Measurements from ENCODE around the gene ARHGEF40. TPM values are rescaled to one million over a fixed set of nuclear protein-coding genes. Genes with fewer than 3 reads are reported as not detected.

ARHGEF40 gene
- polyA plus RNA-seq, 1 donor (not counting 4 experiments of a cell fraction or from before 2014, with no cell fraction given), result 8.7 TPM

DNA sequence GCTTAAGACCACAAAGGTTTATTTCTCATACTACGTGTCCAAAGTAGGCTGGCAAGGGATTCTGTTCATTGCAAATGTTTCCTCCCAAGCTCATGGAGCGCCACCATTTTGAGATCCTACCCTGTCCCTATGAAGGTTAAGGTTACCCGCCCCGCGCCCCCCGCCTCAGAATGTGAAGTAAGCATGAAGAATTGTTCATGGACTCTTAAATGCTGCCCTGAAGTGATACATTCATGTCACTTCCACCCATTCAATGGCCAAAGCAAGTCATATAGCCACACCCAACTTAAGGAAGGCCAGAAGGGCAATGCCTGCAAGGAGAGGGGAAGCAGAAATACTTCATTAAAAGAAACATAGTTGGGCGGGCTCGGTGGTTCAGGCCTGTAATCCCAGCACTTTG, 35.0 kb downstream of the ARHGEF40 start:
- DNase-seq (ENCODE audit: low read depth, low spot score) (no peak), FAIRE-seq (no peak)
- Histone ChIP-seq H3K9me3 (ENCODE audit: control insufficient read depth, low read depth, low read length) (no peaks in the 10 kb centered on the region), H3K36me3 (ENCODE audit: control insufficient read depth in 2 of 2, extremely low read depth in 1 of 2, insufficient read depth in 2 of 2, low read length in 2 of 2) (no peaks in the 10 kb centered on the region), H3K27me3 (ENCODE audit: control insufficient read depth, extremely low read depth, insufficient read depth, low read length) (no peaks in the 10 kb centered on the region), H3K9ac (ENCODE audit: control insufficient read depth, extremely low read depth, insufficient read depth, low read length) (no peak overlapping the region), H3K4me3 (ENCODE audit: control insufficient read depth in 2 of 3, extremely low read depth in 1 of 3, insufficient read depth in 2 of 3, low read depth in 1 of 3, low read length in 3 of 3) (no peak overlapping the region), H3K27ac (ENCODE audit: control insufficient read depth, insufficient read depth, low read length) (no peak overlapping the region), H3K79me2 (ENCODE audit: control insufficient read depth, insufficient read depth, low read length) (peaks cover 14% of the 10 kb centered on the region), H3K4me1 (ENCODE audit: control insufficient read depth, extremely low read depth, insufficient read depth, low read length) (peaks cover 69% of the 10 kb centered on the region), H3K9me1 (ENCODE audit: control insufficient read depth, extremely low read depth, insufficient read depth, low read length) (no peaks in the 10 kb centered on the region), H4K20me1 (ENCODE audit: control insufficient read depth, extremely low read depth, insufficient read depth, low read length) (no peaks in the 10 kb centered on the region), H3K4me2 (ENCODE audit: control insufficient read depth, extremely low read depth, insufficient read depth, low read depth, low read length) (peak overlapping the region; percentile 0), H2AFZ (ENCODE audit: control insufficient read depth, low read length) (no peak overlapping the region)
- TF ChIP-seq, protein P1, sequence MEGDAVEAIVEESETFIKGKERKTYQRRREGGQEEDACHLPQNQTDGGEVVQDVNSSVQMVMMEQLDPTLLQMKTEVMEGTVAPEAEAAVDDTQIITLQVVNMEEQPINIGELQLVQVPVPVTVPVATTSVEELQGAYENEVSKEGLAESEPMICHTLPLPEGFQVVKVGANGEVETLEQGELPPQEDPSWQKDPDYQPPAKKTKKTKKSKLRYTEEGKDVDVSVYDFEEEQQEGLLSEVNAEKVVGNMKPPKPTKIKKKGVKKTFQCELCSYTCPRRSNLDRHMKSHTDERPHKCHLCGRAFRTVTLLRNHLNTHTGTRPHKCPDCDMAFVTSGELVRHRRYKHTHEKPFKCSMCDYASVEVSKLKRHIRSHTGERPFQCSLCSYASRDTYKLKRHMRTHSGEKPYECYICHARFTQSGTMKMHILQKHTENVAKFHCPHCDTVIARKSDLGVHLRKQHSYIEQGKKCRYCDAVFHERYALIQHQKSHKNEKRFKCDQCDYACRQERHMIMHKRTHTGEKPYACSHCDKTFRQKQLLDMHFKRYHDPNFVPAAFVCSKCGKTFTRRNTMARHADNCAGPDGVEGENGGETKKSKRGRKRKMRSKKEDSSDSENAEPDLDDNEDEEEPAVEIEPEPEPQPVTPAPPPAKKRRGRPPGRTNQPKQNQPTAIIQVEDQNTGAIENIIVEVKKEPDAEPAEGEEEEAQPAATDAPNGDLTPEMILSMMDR (optimal IDR thresholded peaks at IDR 0.05 in 1 of 3, IDR thresholded peaks at IDR 0.05 in 1 of 3, conservative IDR thresholded peaks at IDR 0.05 in 1 of 3; ENCODE audit: extremely low read depth in 1 of 3, insufficient read depth in 2 of 3, low read length in 3 of 3), result no peak
- dilution Hi-C loops (cut with MboI; ENCODE audit: extremely low pct_ligation_motif_present, low sequenced_read_pairs), result no loop called here

GRCh38 chr14:21106176-21106497, 36.0 kb downstream of the ARHGEF40 start:
- H3K4me1 ChIP-seq (ENCODE audit: control insufficient read depth, extremely low read depth, insufficient read depth, low read length), result peaks cover 60% of the 10 kb centered on the region
- peak overlapping the region in 1 of 3 experiments; percentile 35 for H3K4me3 ChIP-seq (ENCODE audit: control insufficient read depth in 2 of 3, extremely low read depth in 1 of 3, insufficient read depth in 2 of 3, low read depth in 1 of 3, low read length in 3 of 3)
- dilution Hi-C loops (cut with MboI; ENCODE audit: extremely low pct_ligation_motif_present, low sequenced_read_pairs), result no loop called here
- peak overlapping the region; percentile 60 for H3K27ac ChIP-seq (ENCODE audit: control insufficient read depth, insufficient read depth, low read length)
- no peaks in the 10 kb centered on the region for H3K27me3 ChIP-seq (ENCODE audit: control insufficient read depth, extremely low read depth, insufficient read depth, low read length)
- no peaks in the 10 kb centered on the region for H4K20me1 ChIP-seq (ENCODE audit: control insufficient read depth, extremely low read depth, insufficient read depth, low read length)
- H3K9me3 ChIP-seq (ENCODE audit: control insufficient read depth, low read depth, low read length), result no peaks in the 10 kb centered on the region
- peak overlapping the region; percentile 92 for H2AFZ ChIP-seq (ENCODE audit: control insufficient read depth, low read length)
- H3K79me2 ChIP-seq (ENCODE audit: control insufficient read depth, insufficient read depth, low read length), result peaks cover 9% of the 10 kb centered on the region
- FAIRE-seq (no peak), DNase-seq (ENCODE audit: low read depth, low spot score) (no peak)
- no peaks in the 10 kb centered on the region for H3K36me3 ChIP-seq (ENCODE audit: control insufficient read depth in 2 of 2, extremely low read depth in 1 of 2, insufficient read depth in 2 of 2, low read length in 2 of 2)
- TF ChIP-seq EZH2 (IDR thresholded peaks at IDR 0.05; ENCODE audit: low read length), result no peak
- TF ChIP-seq, protein P1 (optimal IDR thresholded peaks at IDR 0.05 in 1 of 3, IDR thresholded peaks at IDR 0.05 in 1 of 3, conservative IDR thresholded peaks at IDR 0.05 in 1 of 3; ENCODE audit: extremely low read depth in 1 of 3, insufficient read depth in 2 of 3, low read length in 3 of 3), result no peak
- no peaks in the 10 kb centered on the region for H3K9me1 ChIP-seq (ENCODE audit: control insufficient read depth, extremely low read depth, insufficient read depth, low read length)
- peak overlapping the region; percentile 49 for H3K9ac ChIP-seq (ENCODE audit: control insufficient read depth, extremely low read depth, insufficient read depth, low read length)
- peak overlapping the region; percentile 83 for H3K4me2 ChIP-seq (ENCODE audit: control insufficient read depth, extremely low read depth, insufficient read depth, low read depth, low read length)
